Measurements from ENCODE around the gene SGSH.
A peak's percentile ranks its signal among the peaks of the same experiment; 100 is the strongest.
"Not testable (repeated sequence)": the region's sequence is repeated elsewhere in the genome, so short reads cannot be mapped to it uniquely, and the experiment has no call there.

SGSH gene

DNA sequence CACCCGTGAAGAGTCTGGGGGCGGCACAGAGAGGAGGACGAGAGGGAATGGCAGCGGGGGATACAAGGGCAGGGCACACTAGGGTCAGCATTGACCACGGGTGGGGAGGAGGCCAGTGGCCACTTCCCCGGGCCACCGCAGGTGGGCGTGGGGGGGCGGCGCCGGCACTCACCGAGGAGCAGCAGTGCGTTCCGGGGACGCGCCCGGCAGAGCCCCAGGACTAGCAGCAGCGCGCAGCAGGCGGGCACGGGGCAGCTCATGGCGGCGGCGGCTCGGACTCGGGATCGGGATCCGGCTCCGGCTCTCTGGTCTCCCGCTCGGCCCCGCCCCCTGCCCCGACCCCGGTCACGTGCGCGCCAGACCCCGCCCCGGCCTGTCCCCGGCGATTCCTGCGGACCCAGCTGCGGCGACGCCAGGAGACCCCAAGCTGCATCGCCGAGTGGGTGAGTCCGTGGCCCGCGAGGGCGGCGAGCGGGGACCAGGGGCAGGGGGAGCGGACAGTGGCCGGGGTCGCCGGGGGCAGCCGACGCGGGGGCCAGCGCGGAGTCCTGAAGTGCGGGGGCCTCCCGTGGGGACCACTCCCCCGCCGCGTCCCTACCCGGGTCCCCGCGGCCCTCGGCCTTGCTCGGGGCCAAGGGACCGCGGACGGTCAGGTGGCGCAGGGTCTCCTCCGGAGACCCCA is at the start of gene SGSH, which contains the start of gene SLC26A11:
TSS of gene SGSH (minus strand) at position 280 of the 682 bp plus-strand sequence. CDS start at position 260, 20 bp downstream.
TSS of gene SLC26A11 (plus strand) at position 374 of the 682 bp plus-strand sequence. CDS start 1,134 bp downstream, outside the sequence.
- peak; percentile 7 for DNase-seq

DNA sequence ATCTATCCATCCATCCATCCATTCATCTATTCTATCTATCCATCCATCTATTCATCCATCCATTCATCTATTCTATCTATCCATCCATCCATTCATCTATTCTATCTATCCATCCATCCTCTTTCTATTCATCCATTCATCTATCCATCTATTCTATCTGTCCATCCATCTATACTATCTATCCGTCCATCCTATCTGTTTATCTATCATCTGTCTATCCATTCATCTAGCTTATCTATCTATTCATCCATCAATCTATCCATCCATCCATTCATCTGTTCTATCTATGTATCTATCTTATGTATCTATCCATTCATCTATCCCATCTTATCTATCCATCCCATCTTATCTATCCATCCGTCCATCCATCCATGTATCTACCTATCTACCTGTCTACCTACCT is 49.3 kb upstream of the SGSH start:
- no peak for DNase-seq

DNA sequence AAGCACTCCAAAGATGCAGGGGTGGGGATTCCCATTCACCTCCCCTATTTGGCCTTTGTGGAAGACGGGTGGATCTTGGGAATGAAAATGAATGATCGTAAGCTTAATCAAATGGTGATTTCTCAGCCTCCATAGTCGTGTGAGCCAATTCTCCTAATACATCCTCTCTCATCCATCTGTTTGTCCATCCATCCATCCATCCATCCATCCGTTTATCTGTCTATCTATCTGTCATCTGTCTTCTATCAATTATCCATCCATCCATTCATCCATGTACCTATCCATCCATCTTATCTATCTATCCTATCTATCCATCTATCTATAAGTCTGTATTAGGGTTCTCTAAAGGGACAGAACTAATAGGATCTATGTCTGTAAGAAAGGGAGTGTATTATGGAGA is 48.3 kb upstream of the SGSH start:
- DNase-seq, result no peak

DNA sequence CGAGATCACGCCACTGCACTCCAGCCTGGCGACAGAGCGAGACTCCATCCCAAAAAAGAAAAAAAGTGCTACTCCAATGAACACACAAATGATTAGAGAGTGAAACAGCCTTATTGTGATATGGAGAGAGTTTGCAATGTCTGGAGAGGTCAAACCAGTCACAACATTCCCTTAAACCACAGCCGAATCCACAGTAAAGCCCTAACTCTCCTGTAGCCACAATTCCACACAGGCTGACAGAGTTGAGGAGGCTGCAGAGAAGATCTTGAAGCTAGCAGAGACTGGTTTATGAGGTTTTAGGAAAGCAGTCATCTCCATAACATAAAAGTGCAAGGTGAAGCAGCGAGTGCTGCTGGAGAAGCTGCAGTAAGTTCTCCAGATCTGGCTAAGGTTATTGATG is 47.3 kb upstream of the SGSH start:
- DNase-seq, result no peak

DNA sequence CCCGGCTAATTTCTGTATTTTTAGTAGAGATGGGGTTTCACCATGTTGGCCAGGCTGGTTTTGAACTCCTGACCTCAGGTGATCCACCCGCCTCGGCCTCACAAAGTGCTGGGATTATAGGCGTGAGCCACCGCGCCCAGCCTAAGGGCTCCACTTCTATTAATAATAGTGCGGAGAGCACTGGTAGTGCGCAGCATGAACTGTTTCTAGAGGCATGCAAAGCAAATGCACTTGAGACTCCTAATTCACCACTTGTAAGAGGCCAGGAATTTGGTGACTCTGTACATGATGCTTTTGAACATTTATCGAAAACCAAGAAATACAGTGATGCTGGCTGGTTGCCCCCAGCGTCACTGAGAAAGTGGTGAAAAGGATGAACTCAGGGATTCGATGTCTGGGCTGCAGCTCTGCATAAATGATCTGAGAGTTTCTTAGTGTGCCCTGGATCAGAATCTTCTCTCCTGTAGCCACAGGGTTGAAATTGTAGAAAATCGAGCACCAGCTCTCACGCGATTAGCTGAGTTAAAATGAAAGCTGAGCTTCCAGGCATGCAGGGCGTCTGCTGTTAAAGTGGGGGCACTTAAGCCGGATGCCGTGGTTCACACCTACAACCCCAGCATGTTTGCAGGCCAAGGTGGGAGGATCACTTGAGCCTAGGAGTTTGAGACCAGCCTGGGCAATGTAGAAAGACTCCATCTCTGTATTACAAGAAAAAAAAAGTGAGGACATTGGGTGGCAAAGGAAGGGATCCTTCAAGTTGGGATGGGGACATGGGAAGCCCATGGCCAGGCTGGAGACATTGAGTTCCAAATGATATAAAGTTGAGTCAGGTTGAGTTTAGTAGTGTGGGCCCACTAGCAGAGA is 45.3 kb upstream of the SGSH start:
- DNase-seq, result no peak

DNA sequence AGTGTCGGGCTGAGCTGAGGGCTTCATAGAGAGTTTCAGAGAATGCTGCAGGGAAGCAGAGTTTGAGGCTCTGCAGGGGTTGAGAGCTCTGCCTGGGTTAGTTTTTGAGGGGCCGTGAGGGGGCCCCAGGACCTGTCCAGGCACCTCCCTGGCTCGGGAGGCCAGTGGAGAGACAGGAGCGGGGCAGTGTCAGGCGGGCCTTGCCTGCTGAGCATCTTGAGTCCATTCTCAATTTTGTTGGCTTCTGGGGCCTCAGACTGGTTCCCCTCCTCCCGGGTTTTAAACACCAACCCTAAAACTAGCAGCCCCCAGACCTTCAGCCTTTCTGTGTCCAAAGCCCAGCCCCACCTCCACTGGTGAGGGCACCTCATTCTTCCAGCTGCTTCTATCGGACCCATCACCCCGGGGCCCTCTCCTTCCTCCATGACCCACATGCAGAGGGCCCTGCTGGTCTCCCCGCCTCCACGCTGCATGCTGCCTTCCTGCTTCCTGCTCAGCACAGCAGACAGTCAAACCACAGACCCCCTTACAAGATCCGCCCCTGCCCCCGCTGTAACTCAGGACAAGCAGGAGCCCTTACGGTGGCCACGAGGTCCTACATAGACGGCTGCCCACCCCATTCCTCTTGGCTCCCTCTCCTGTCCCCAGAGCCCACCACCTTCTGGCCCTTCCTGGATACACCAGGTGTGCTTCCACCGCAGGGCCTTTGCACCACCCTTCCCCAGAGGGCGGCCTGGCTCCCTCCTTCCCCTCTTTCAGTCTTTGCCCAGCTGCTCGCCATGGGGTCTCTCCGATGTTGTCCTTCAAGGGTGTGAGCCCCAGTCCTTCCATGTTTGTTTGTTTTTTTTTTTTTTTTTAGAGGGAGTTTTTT is 44.3 kb upstream of the SGSH start:
- no peak for DNase-seq

DNA sequence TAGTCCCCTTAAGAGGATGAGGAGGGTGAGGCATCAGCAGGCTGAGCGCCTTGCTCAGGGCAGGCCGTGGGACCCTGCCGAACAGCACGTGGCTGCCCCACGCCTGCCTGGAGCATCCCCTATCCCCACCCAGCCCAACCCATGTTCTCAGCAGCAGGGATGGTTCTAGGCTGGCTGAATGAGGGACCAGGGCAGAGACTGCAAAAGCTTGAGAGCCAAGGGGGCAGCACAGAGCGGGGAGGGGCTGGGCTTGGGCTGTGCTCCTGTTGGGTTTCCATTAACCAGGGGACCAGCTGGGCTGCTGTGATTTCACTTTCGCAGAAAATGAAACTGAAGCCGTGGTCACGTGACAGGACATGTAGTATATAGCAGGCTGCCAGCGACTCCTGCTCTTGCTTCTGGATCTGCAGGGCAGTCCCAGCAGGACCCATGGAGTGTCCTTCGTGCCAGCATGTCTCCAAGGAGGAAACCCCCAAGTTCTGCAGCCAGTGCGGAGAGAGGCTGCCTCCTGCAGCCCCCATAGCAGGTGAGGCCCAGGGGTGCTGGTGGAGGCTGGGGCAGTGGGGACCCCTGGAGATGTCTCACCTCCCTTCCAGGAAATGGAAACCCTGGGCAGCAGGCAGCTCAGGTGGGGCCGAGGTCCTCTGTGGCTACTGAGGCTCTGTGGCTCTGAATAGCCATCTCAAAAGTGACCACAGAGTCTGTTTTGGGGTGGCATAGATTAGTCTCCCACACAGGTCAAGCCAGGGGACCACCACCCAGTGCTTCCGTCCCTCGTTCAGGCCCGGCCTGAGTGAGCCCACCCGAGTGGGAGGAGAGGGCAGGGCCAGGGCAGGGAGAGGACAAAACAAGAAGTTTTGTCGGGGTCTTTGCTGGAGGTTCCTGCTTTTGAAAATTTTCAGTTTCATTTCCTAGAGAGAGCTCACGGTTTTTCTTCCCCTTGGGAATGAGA is 43.4 kb upstream of the SGSH start:
- DNase-seq, result peak; percentile 65

DNA sequence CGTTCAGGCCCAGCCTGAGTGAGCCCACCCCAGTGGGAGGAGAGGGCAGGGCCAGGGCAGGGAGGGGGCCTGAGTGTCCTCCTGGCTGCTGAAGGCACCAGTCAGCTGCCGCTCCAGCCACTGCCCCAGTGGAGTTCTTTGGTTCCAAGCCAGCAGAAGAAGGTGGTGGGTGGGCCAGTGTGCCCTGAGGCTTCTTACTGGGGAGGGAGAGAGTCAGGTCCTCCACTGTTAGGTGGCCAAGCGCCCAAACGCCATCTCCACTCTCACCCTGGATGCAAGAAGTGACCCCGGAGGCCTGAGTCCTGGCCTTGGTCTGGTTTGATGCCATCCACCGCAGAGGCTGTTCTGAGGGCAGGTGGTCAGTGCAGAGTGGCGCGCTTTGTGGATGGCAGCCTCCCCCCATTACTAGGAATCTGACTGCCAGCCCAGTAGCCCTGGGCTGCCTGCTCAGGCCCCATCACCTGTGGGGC is 42.7 kb upstream of the SGSH start:
- no peak for DNase-seq

DNA sequence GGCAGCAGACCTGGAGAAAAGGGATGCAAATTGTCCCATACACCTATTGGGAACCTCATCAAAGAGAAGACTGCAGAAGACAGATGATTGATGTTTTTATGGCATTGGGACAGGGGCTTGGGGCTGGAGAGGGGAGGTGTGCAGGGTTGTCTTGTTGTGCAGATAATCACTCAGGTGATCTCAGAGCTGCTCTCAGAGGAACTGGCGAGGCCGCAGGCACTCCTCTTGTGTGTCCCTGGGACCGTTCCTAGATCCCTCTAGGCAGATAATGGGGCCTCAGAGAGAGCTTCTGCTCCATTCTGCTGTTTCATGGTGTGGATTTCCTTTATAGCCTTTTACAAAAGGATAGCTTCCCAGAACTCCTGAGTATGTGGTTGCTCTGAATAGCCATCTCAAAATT is 42.2 kb upstream of the SGSH start:
- no peak for DNase-seq

DNA sequence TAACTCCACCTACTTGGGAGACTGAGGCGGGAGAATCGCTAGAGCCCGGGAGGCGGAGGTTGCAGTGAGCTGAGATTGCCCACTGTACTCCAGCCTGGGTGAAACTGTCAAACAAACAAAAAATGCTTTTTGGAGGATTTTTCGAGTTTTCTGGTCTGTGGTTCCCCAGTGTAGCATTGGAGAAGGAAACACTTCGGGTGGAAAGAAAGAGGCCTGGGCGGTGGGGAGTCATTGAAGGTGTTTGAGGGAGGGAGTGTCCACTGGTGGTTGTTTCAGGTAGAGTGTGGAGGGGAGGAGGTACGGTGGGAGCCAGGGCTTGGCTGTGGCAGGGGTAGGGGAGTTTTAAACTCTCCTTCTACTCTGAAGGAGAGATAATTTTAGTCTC is 41.8 kb upstream of the SGSH start:
- DNase-seq, result no peak

DNA sequence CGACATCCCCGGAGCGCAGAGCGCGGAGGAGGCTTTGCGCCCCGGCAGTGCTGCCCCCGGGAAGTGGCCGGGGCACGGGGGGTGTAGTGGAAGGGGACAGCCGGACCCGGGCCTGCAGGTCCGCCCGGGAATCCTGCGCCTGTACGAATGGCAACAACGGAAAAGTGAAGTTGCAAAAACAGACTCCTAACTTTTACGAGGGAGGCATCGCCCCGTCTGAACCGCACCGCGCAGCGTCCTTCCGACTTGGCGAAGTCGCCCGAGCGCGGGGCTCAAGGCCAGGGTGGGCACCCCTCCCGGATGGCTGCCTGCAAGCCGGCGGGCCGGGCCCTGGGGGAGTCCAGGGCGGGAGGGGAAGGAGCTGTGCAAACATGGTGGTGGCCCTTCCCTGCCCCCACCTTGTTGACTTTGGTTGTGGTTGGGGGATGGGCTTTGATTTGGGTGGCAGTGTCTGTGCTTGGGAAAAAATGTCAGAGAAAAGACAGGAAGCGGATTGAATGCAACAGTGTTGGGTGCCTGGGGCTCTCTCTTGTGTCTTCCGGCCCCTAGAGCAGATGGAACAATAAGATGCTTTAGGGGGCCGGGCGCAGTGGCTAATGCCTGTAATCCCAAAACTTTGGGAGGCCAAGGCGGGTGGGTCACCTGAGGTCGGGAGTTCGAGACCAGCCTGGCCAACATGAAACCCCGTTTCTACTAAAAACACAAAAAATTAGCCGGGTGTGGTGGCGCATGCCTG is 41.2 kb upstream of the SGSH start:
- no peak for DNase-seq

DNA sequence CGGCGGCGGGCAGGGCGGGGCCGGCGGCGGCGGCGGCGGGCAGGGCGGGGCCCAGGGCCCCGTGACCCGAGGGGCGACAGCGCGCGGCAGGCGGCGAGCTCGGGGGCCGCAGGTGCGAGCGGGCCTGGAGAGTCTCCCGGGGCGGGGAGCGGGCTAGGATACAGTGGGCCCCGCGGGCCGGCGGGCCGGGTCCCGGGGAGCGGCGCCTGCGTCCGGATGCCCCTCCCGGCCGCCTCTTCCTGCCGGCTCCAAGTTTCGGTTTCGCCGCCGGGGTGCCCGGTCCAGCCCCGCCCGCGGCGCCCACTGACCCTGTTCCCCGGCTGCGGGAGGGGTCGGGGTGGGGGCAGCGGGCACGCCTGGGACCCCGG is 40.6 kb upstream of the SGSH start, which contains the start of gene RNF213:
TSS of gene RNF213 (plus strand) at position 62 of the 368 bp plus-strand sequence. CDS start 2,830 bp downstream, outside the sequence.
- no peak for DNase-seq

DNA sequence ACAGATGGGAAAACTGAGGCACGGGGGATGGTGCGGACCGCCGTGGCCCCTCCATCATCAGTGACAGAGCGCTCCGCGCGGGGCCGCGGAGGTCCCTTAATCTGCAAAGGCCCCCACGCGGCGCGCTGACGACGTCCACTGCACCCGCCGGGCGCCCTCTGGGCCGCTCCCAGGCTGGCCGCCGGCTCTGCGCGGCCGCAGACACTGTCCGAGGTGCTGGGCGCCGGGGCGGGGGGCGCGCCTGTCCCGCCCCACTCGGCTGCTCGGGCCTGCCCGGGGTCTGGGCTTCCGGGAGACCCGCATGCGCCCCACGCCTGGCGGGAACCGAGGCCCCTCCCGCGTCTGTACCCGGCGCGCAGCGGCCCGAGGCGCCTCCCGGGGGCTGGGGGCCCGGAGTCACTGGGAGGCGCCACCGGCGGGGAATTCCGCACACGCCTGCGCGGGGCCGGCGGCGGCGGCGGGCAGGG is 40.0 kb upstream of the SGSH start:
- no peak for DNase-seq

DNA sequence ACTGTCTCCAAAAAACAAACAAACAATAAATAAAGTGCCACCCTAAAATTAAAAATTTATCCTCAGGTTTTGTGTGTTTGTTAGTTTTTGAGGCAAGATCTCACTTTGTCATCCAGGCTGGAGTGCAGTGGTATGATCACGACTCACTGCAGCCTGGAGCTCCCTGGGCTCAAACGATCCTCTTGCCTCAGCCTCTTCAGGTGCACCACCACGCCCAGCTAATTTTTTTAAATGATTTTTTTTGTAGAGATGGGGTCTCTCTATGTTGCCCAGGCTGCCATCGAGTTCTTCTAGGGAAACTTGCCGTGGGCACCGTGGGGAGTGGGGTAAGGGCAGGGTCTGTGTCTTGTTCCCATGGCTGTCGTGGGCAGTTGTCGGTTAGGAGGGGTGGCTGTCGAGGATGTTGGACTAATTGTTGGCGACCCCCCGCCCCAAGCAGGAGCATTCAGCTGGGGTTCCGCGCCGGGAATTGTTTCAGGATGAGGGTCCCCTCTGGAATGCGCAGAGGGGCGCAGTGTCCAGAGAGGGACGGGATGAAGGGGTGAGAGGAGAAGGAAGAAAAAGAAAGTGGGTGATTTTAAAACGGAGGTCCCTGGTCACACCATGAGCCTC is 39.4 kb upstream of the SGSH start:
- DNase-seq, result no peak

DNA sequence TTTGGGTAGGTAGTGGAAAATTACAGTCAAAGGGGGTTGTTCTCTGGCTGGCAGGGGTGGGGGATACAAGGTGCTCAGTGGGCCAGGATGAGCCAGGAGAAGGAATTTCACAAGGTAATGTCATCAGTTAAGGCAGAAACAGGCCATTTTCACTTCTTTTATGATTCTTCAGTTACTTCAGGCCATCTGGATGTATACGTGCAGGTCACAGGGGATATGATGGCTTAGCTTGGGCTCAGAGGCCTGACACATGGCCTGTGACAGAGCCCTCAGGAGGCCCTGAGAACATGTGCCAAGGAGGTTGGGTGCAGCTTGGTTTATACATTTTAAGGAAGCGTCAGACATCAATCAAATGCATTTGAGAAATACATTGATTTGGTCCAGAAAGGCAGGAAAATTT is 38.2 kb upstream of the SGSH start:
- DNase-seq, result not testable (repeated sequence)

DNA sequence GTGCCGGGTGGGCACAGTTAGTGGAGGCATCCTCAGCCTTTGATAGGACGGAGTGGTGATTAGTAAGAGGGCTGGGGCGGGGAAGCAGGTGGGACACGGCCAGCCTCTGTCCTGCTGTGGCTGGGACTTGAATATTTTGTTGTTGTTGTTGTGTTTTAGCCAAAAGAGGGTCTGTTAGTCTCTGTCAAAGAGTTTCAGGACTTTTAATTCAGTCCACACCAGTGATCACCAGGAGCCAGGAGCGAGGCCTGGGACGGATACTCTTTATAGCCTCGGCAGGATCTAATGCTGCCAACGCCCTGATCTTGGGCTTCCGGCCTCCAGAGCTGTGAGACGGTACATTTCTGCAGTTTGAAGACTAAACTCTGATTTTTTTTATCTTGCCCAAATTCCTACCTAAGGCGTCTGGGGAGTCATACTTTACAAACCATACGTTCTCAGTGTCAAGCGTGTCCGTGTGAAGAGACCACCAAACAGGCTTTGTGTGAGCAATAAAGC is 37.6 kb upstream of the SGSH start:
- no peak for DNase-seq

DNA sequence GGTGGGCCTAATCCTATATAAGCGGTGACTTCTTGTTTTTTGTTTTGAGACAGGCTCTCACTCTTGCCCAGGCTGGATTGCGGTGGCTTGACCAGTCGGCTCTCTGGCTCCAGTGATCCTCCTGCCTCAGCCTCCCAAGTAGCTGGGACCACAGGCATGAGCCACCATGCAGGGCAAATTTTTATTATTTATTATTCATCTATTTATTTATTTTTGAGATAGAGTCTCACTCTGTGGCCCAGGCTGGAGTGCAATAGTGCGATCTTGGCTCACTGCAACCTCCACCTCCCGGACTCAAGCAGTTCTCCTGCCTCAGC is 35.9 kb upstream of the SGSH start:
- no peak for DNase-seq

DNA sequence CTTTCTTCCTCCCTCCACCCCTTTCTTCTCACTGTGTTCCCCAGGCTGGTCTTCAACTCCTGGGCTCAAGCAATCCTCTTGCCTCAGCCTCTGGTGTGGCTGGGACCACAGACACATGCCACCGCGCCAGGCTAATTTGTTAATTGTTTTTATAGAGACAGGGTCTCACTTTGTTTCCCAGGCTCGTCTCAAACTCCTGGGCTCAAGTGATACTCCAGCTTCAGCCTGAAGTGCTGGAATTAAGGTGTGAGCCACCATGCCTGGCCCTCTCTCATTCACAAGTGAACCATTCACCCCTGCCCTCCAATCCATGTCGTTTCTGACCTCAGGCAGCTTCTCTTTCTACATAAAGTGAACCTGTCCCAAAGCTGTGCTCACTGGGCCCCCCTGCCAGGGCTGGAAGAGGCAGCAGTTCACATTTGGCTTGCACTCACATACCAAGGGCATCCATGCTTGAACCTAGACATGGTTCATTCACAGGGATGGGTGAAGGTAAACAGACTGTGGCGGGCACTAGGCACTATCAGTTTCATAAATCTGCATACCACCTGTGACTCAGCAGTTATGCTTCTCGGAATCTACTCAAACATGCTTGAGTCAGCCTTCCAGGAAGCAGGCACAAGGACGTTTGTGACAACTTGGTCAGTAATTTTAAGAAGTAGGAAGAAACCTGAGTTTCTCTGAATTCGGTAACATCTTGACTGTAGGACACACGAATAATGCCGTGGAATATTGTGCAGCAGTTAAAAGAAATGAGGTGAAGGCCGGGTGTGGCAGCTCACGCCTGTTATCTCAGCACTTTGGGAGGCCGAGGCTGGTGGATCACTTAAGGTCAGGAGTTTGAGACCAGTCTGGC is 34.5 kb upstream of the SGSH start:
- no peak for DNase-seq

DNA sequence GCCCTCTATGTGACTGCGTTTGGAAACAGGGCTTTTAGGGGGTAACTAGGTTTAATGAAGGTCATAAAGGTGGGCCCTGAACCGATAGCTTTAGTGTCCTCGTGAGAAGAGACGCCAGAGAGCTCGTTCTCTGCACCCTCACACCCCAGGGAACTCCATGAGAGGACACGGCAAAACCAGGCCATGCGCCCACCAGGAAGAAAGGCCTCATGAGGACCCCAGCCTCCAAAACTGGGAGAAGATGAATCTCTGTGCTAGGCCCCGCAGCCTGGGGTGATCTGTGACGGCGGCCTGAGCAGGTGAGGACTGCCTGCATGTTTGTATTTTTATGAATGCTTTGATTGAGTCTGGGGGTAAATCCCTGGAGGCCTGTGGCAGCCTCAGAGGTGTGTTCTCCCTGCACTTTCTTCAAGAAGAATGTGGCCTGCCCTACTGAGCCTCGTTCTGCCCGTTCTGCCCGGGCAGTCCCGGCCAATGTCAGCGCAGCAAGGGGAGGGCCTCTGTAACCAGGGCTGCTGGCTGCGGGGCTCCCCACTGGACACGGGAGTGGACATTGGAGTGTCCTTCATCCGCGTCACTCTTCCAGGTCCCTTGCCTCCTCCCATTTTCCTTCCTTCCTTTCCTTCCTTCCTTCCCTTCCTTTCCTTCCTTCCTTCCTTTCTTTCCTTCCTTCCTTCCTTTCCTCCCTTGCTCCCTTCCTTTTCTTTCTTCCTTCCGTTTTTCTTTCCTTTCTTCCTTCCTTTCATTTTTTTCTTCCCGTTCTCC is 33.7 kb upstream of the SGSH start:
- no peak for DNase-seq

Measured in DMS 273 treated with DMSO at 0.1 percent for 48 hours (cell line).